Neutrophil (primary cell): ENCODE results near the gene WDR37.

Experiments
- H3K27ac ChIP-seq: fragments of 200-600 bp; sonication (generic); 2 replicates; pipeline ENCODE4 v1.5.1; 2016; ENCODE audit warnings: mild to moderate bottlenecking, moderate library complexity
- H3K27me3 ChIP-seq: fragments of 200-600 bp; sonication (generic); 2 replicates; pipeline ENCODE4 v1.6.0; 2016; ENCODE audit warnings: mild to moderate bottlenecking
- H3K36me3 ChIP-seq: fragments of 200-600 bp; sonication (generic); 2 replicates; pipeline ENCODE4 v1.5.1; 2017
- H3K4me1 ChIP-seq, 2 experiments: fragments of 200-600 bp in 1 of 2; sonication (generic) in 1 of 2; 1 replicate in 1 of 2; 2 replicates in 1 of 2; pipeline versions ENCODE4 v1.5.1 to v1.6.1; 2013 to 2016; ENCODE audit warnings: low read depth in 1 of 2, low read length in 1 of 2, mild to moderate bottlenecking in 1 of 2, moderate library complexity in 1 of 2; ENCODE audit not compliant: control insufficient read depth in 1 of 2, insufficient read depth in 1 of 2
- H3K4me3 ChIP-seq, 2 experiments: fragments of 200-600 bp in 1 of 2; sonication (generic) in 1 of 2; 1 replicate in 1 of 2; 2 replicates in 1 of 2; pipeline ENCODE4 v1.5.1; 2013 to 2016; ENCODE audit warnings: low read depth in 1 of 2, low read length in 1 of 2, mild to moderate bottlenecking in 1 of 2, moderate library complexity in 1 of 2
- H3K9me3 ChIP-seq: fragments of 200-600 bp; sonication (generic); 2 replicates; pipeline ENCODE4 v1.5.1; 2016
- TF ChIP-seq, protein P1 (sequence below): fragments of 200-600 bp; sonication (generic); IDR thresholded peaks from 2 replicates; pipeline ENCODE4 v1.5.1; 2016; ENCODE audit warnings: antibody characterized with exemption

WDR37 gene

DNA sequence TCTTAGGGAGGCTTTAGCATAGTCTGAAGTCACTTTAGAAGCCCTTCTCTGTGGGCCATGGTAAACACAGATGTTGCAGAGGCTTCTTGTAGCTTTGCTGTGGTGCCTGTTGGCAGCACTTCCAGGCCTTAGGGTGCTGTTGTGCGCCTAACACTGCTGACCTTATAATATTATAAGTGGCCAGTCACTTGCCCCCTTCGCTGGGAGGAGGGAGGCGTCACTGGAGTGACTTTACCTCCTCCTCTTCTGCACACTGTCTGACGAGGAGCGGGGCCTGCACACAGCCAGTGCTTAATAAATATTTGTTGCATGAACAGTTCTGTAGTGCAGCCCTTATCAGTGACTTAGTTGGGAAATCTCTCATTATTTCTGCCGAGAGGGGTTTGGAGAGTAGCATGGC lies 63.3 kb downstream of the WDR37 start:
- H3K9me3 ChIP-seq: no peaks in the 10 kb centered on the region
- peaks cover 0 to 3% of the 10 kb centered on the region in 2 experiments for H3K4me1 ChIP-seq
- H3K36me3 ChIP-seq: peaks cover 97% of the 10 kb centered on the region
- TF ChIP-seq, protein P1, sequence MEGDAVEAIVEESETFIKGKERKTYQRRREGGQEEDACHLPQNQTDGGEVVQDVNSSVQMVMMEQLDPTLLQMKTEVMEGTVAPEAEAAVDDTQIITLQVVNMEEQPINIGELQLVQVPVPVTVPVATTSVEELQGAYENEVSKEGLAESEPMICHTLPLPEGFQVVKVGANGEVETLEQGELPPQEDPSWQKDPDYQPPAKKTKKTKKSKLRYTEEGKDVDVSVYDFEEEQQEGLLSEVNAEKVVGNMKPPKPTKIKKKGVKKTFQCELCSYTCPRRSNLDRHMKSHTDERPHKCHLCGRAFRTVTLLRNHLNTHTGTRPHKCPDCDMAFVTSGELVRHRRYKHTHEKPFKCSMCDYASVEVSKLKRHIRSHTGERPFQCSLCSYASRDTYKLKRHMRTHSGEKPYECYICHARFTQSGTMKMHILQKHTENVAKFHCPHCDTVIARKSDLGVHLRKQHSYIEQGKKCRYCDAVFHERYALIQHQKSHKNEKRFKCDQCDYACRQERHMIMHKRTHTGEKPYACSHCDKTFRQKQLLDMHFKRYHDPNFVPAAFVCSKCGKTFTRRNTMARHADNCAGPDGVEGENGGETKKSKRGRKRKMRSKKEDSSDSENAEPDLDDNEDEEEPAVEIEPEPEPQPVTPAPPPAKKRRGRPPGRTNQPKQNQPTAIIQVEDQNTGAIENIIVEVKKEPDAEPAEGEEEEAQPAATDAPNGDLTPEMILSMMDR: no peak
- no peaks in the 10 kb centered on the region for H3K27me3 ChIP-seq
- no peak overlapping the region for H3K4me3 ChIP-seq
- H3K27ac ChIP-seq: no peak overlapping the region

DNA sequence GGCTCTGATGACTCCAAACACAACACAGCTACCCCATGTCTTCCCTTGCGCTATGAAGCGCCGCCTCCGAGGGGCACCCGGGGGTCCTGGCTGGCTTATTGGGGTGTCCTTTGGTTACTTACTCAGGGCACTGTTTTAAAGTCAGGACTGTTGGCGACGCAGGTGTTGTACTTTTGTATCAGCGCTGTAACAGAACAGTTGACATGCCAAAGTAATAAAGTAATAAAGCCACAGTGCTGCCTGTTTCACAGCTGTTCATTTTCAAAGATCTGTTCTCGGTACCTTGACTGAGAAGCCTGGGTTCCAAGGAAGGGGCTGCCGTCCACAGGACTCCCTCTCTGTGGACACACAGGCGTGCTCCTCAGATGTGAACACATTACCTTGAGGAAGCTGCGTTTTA lies 64.1 kb downstream of the WDR37 start:
- H3K27ac ChIP-seq: no peak overlapping the region
- H3K4me3 ChIP-seq: no peak overlapping the region
- H3K4me1 ChIP-seq: peaks cover 0 to 3% of the 10 kb centered on the region in 2 experiments
- no peaks in the 10 kb centered on the region for H3K27me3 ChIP-seq
- no peaks in the 10 kb centered on the region for H3K9me3 ChIP-seq
- peaks cover 97% of the 10 kb centered on the region for H3K36me3 ChIP-seq
- TF ChIP-seq, protein P1: no peak

DNA sequence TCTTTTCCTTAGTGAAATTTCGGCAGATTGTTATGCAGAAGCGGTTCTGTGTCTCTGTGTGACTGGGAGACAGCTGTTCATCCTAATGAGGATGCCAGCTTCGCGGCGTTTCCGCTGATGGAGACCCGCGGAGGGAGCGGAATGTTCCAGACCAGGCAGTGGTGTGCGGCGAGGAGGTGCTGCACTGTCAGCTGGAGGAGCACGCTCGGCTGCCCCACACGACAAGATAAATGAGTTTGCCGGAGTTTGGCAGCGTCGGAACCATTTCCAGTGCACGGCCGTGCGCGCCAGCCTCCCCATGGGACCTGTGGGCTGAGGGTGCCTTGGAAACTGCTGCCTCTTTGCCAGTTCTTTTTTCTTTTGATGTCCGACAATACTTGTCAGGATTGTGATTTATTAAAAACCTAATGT lies 64.6 kb downstream of the WDR37 start:
- peaks cover 0 to 3% of the 10 kb centered on the region in 2 experiments for H3K4me1 ChIP-seq
- no peaks in the 10 kb centered on the region for H3K27me3 ChIP-seq
- no peak overlapping the region for H3K4me3 ChIP-seq
- H3K36me3 ChIP-seq: peaks cover 97% of the 10 kb centered on the region
- no peak overlapping the region for H3K27ac ChIP-seq
- TF ChIP-seq, protein P1: no peak
- H3K9me3 ChIP-seq: no peaks in the 10 kb centered on the region

DNA sequence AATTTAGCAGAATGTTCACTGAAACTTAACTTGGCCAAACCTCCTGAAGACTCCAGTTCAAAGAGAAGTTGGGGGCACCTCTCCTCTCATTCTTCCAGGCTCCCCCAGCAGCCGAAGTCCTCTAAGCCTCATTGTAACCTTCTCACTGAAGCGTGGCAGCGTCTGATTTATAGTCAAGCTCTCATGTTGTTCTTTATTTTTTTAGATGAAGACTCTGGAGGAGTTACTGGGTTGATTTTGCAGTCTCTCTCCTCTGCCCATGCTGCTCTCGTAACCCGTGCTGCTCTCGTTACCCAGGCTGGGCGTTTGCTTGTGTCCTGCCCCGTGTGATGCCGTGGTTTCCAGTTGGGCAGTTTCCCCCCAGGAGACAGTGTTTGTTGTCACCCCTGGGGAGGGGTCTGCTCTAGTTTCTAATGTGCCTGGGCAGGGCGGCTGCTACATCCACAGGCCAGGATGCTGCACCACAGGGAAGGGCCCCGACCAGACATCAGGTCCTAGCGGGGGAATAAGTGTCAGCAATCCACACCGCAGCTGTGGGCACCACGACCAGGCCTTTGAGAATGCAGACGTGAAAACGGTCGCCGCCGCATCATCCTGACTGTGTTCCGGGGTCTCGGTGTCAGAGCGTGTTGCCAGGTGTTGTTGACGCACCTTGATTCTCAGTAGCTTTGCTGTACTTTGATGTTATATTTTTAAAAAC lies 65.2 kb downstream of the WDR37 start:
- H3K4me3 ChIP-seq: no peak overlapping the region
- H3K36me3 ChIP-seq: peaks cover 96% of the 10 kb centered on the region
- TF ChIP-seq, protein P1: no peak
- no peak overlapping the region for H3K27ac ChIP-seq
- H3K9me3 ChIP-seq: no peaks in the 10 kb centered on the region
- H3K4me1 ChIP-seq: peaks cover 0 to 3% of the 10 kb centered on the region in 2 experiments
- H3K27me3 ChIP-seq: no peaks in the 10 kb centered on the region

DNA sequence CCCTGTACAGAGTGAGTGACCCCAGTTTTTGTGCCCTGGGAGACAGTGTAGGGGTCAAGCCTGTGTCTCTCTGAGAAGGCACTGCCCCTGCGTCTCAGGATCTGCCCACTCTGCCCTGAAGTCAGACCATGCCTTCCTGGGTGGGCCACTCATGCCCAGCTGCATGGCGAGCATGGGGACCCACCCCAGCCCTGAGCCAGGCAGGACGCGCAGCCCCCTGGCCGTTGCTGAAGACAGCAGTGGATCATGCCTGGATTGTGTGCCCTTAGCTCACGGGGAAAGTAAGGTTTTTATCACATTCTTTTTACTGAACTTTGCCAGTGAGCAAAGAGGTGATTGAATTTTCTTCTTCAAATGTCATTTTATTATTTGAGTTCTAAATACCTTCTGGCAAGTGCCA lies 66.2 kb downstream of the WDR37 start:
- no peaks in the 10 kb centered on the region for H3K27me3 ChIP-seq
- H3K4me1 ChIP-seq: peaks cover 0 to 3% of the 10 kb centered on the region in 2 experiments
- TF ChIP-seq, protein P1: no peak
- no peak overlapping the region for H3K27ac ChIP-seq
- H3K9me3 ChIP-seq: no peaks in the 10 kb centered on the region
- H3K4me3 ChIP-seq: no peak overlapping the region
- H3K36me3 ChIP-seq: peaks cover 96% of the 10 kb centered on the region
